ENCODE data around the gene FZD10.

DNA sequence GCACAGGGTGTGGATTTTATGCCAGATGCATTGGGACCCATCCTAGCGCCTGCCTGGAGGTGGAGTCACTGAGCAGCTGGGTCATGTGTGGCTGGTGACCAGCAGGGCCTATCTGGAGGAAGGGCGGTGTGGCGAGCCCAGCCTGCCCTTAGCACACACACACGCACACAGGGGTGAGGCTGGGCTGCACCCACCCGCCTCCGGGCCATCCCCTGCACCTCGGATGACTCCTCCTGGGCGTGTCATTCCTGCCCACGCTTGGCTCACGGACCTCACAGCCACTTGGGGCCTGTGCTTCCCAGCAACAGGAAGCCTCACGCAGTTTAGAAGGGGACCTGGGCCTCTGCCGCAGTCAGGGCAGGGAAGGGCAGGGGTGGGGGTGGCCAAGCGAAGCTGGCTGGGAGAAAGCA is 36.2 kb upstream of the FZD10 start:
- TF ChIP-seq RARB (CRISPR knock-in tag; IDR thresholded peaks at IDR 0.05) (no peak), ZFP3 (CRISPR knock-in tag; IDR thresholded peaks at IDR 0.05) (no peak), GLIS3 (CRISPR knock-in tag; IDR thresholded peaks at IDR 0.05) (no peak), ZNF8 (CRISPR knock-in tag; IDR thresholded peaks at IDR 0.05) (no peak), ZNF70 (CRISPR knock-in tag; IDR thresholded peaks at IDR 0.05) (no peak), ARNTL (CRISPR knock-in tag; IDR thresholded peaks at IDR 0.05; ENCODE audit: borderline replicate concordance, low read depth) (no peak), ZC3H10 (CRISPR knock-in tag; IDR thresholded peaks at IDR 0.05) (no peak), ZFP30 (CRISPR knock-in tag; IDR thresholded peaks at IDR 0.05) (no peak), ZNF565 (CRISPR knock-in tag; conservative IDR thresholded peaks at IDR 0.05; ENCODE audit: low read depth) (no peak), CSDC2 (CRISPR knock-in tag; IDR thresholded peaks at IDR 0.05) (no peak)
- TF ChIP-seq, protein P1, sequence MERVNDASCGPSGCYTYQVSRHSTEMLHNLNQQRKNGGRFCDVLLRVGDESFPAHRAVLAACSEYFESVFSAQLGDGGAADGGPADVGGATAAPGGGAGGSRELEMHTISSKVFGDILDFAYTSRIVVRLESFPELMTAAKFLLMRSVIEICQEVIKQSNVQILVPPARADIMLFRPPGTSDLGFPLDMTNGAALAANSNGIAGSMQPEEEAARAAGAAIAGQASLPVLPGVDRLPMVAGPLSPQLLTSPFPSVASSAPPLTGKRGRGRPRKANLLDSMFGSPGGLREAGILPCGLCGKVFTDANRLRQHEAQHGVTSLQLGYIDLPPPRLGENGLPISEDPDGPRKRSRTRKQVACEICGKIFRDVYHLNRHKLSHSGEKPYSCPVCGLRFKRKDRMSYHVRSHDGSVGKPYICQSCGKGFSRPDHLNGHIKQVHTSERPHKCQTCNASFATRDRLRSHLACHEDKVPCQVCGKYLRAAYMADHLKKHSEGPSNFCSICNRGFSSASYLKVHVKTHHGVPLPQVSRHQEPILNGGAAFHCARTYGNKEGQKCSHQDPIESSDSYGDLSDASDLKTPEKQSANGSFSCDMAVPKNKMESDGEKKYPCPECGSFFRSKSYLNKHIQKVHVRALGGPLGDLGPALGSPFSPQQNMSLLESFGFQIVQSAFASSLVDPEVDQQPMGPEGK (CRISPR knock-in tag; IDR thresholded peaks at IDR 0.05; ENCODE audit: borderline replicate concordance) = no peak
- TF ChIP-seq, protein P2, sequence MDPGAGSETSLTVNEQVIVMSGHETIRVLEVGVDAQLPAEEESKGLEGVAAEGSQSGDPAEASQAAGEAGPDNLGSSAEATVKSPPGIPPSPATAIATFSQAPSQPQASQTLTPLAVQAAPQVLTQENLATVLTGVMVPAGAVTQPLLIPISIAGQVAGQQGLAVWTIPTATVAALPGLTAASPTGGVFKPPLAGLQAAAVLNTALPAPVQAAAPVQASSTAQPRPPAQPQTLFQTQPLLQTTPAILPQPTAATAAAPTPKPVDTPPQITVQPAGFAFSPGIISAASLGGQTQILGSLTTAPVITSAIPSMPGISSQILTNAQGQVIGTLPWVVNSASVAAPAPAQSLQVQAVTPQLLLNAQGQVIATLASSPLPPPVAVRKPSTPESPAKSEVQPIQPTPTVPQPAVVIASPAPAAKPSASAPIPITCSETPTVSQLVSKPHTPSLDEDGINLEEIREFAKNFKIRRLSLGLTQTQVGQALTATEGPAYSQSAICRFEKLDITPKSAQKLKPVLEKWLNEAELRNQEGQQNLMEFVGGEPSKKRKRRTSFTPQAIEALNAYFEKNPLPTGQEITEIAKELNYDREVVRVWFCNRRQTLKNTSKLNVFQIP (CRISPR knock-in tag; IDR thresholded peaks at IDR 0.05; ENCODE audit: borderline replicate concordance, low read depth) = no peak

All from SK-N-SH treated with all-trans-retinoic acid at 6 μM for 48 hours (cell line).